K562 (cell line): Measurements from ENCODE around the gene ARFGAP3. TPM values are rescaled to one million over a fixed set of nuclear protein-coding genes. Genes with fewer than 3 reads are reported as not detected.
A peak's percentile ranks its signal among the peaks of the same experiment; 100 is the strongest.

Experiments used
- BACH1 ChIP-seq: fragments of 200-800 bp; sonication (Bioruptor generic); IDR thresholded peaks from 2 replicates; pipeline ENCODE4 v1.6.1; 2016; ENCODE audit warnings: missing genetic modification characterization, missing compliant biosample characterization
- BRF2 ChIP-seq: IDR thresholded peaks from 3 replicates; pipeline ENCODE4 v1.6.1; 2011; ENCODE audit warnings: borderline replicate concordance, mild to moderate bottlenecking; ENCODE audit not compliant: insufficient read length, insufficient read depth
- CSDE1 ChIP-seq, 2 experiments: fragments of 450-650 bp; IDR thresholded peaks; 2 replicates each; pipeline ENCODE4 v1.6.1; 2016; ENCODE audit warnings: mild to moderate bottlenecking in 1 of 2
- E2F1 ChIP-seq: sonication (generic); formaldehyde crosslinking; IDR thresholded peaks from 2 replicates; pipeline ENCODE4 v1.8.1; 2023; ENCODE audit warnings: mild to moderate bottlenecking, missing genetic modification reagents, moderate library complexity
- ELF4 ChIP-seq: fragments of 450-650 bp; formaldehyde crosslinking; IDR thresholded peaks from 2 replicates; pipeline ENCODE4 v1.4.0; 2022; ENCODE audit warnings: missing genetic modification characterization
- FOXK2 ChIP-seq, 2 experiments: fragments of 450-650 bp; IDR thresholded peaks in 1 of 2; conservative IDR thresholded peaks in 1 of 2; 2 replicates each; pipeline ENCODE4 v1.6.1; 2016; ENCODE audit warnings: low read depth in 2 of 2, mild to moderate bottlenecking in 1 of 2
- GTF2A2 ChIP-seq: IDR thresholded peaks from 2 replicates; pipeline ENCODE4 v1.6.1; 2016; ENCODE audit warnings: mild to moderate bottlenecking, missing genetic modification characterization, missing compliant biosample characterization
- IRF1 ChIP-seq: sonication (generic); formaldehyde crosslinking; IDR thresholded peaks from 2 replicates; pipeline ENCODE4 v1.8.0; 2022; ENCODE audit warnings: missing genetic modification reagents, mild to moderate bottlenecking, borderline replicate concordance
- NR2C2 ChIP-seq, 2 experiments: fragments of 200-800 bp in 1 of 2; sonication (Bioruptor generic) in 1 of 2; sonication (generic) in 1 of 2; formaldehyde crosslinking in 1 of 2; IDR thresholded peaks; 2 replicates each; pipeline versions ENCODE4 v1.6.1 to v1.8.0; 2016 to 2022; ENCODE audit warnings: mild to moderate bottlenecking in 1 of 2, missing compliant biosample characterization in 1 of 2, missing genetic modification characterization in 1 of 2, missing genetic modification reagents in 1 of 2
- POLR2A ChIP-seq: fragments of 450-650 bp; conservative IDR thresholded peaks from 2 replicates; pipeline ENCODE4 v1.6.1; 2016
- PREB ChIP-seq: sonication (generic); formaldehyde crosslinking; IDR thresholded peaks from 2 replicates; pipeline ENCODE4 v1.8.1; 2023; ENCODE audit warnings: mild to moderate bottlenecking, missing genetic modification reagents
- SLC30A9 ChIP-seq: fragments of 250-450 bp; sonication (Bioruptor Pico); IDR thresholded peaks from 2 replicates; pipeline ENCODE4 v1.8.0; 2022; ENCODE audit warnings: mild to moderate bottlenecking, moderate library complexity
- SNRNP70 ChIP-seq: fragments of 200-400 bp; formaldehyde crosslinking; optimal IDR thresholded peaks from 2 replicates; pipeline ENCODE3; 2017; ENCODE audit warnings: low read depth, low read length
- STAT5B ChIP-seq: fragments of 250-450 bp; sonication (Bioruptor Pico); IDR thresholded peaks from 2 replicates; pipeline ENCODE4 v1.8.0; 2021; ENCODE audit warnings: mild to moderate bottlenecking, inconsistent platforms
- ZFP91 ChIP-seq: sonication (generic); formaldehyde crosslinking; IDR thresholded peaks from 2 replicates; pipeline ENCODE4 v1.8.0; 2022; ENCODE audit warnings: mild to moderate bottlenecking, missing genetic modification reagents
- ZNF518B ChIP-seq: fragments of 250-450 bp; sonication (Bioruptor Pico); IDR thresholded peaks from 2 replicates; pipeline ENCODE4 v1.5.0; 2021; ENCODE audit warnings: mild to moderate bottlenecking, moderate library complexity
- polyA plus RNA-seq, 8 experiments: library from polyadenylated mRNA; depleted of rRNA in 4 of 8; stranded (reverse) in 5 of 8; unstranded in 3 of 8; fragments of >200 nt; fragmentation: Nextera tagmentation in 2 of 8; fragmentation: Illumina TruSeq in 1 of 8; extraction: Ambion mirVana in 2 of 8; extraction: Trizol in 1 of 8; gene quantifications; 2 replicates each; pipeline versions ENCODE4 v1.2.1 to v1.2.3, GENCODE V29; 2011 to 2014; ENCODE audit warnings: inconsistent platforms in 1 of 8, missing spikeins in 1 of 8
- total RNA-seq, 7 experiments: library from RNA; depleted of rRNA in 6 of 7; stranded (reverse); fragments of >200 nt in 6 of 7; fragmentation: Illumina TruSeq in 2 of 7; extraction: Trizol in 2 of 7; gene quantifications; 2 replicates each; pipeline versions ENCODE4 v1.2.1 to v1.2.3, GENCODE V29; 2011 to 2021; ENCODE audit warnings: low replicate concordance in 1 of 7

ARFGAP3 gene
- total and polyA plus RNA-seq, 9 of the 15 experiments (the other 6 are each of a cell fraction or from before 2014, with no cell fraction given), result 14.2 to 31.9 (median 22.7) TPM

- TF ChIP-seq PREB (CRISPR knock-in tag) (no peak), BRF2 (no peak), IRF1 (CRISPR knock-in tag) (no peak), NR2C2 (CRISPR knock-in tag; IDR thresholded peaks at IDR 0.05) (0 out of 2 replicates have a peak, but pooled peaks have one; percentile 63), NR2C2 (tag; IDR thresholded peaks at IDR 0.05) (peak; percentile 45; the same call in 1 of the 2 replicates), GTF2A2 (tag) (no peak), ELF4 (CRISPR knock-in tag) (no peak), SNRNP70 (no peak), FOXK2 (conservative IDR thresholded peaks at IDR 0.05 in 1 of 2, IDR thresholded peaks at IDR 0.05 in 1 of 2; ENCODE audit: low read depth in 2 of 2) (no peak), ZNF518B (CRISPR knock-in tag) (no peak), BACH1 (tag) (no peak), SLC30A9 (CRISPR knock-in tag) (no peak), POLR2A (peak; percentile 71), E2F1 (CRISPR knock-in tag) (peak; percentile 78), ZFP91 (no peak), STAT5B (no peak), CSDE1 (IDR thresholded peaks at IDR 0.05) (no peak)
Observed at GRCh38 chr22:42856865-42857704, at the start of gene ARFGAP3 (continued).
